GM18907 (cell line): ENCODE results near the gene CENPX.
"Not testable (repeated sequence)": the region's sequence is repeated elsewhere in the genome, so short reads cannot be mapped to it uniquely, and the experiment has no call there.

Source experiments
- ATAC-seq: cut with Tn5 transposase; IDR thresholded peaks from one replicate; pipeline ENCODE4 v1.9.1; 2021; ENCODE audit warnings: mild to moderate bottlenecking, moderate library complexity; ENCODE audit not compliant: unreplicated experiment

Gene CENPX

DNA sequence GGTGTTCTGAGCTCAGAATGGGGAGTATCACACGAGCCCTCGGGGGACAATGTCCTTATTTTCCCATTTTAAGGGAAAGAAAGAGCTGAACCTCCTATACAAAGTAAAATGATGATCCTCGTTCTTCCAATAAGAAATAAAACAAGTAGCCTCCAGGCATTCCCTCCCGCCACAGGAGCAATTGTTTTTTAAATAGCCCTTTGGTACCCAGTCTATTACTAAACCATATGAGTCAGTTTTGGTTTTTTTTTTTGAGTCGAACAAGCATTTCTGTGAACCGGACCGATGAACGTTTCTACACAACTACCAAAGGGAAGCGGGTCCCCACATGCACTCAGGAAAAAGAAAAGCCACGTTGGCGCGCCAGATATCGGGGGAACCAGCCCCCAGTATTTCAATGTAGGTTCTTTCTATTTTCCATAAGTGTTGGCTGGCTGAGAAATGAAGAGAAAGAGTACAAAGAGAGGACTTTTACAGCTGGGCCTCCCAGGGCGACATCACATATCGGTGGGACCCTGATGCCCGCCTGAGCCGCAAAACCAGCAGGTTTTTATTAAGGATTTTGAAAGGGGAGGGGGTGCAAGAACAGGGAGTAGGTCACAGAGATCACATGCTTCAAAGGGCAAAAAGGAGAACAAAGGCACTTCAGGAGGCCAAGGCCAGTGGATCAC lies 18.6 kb upstream of the CENPX start:
- ATAC-seq = no peak

DNA sequence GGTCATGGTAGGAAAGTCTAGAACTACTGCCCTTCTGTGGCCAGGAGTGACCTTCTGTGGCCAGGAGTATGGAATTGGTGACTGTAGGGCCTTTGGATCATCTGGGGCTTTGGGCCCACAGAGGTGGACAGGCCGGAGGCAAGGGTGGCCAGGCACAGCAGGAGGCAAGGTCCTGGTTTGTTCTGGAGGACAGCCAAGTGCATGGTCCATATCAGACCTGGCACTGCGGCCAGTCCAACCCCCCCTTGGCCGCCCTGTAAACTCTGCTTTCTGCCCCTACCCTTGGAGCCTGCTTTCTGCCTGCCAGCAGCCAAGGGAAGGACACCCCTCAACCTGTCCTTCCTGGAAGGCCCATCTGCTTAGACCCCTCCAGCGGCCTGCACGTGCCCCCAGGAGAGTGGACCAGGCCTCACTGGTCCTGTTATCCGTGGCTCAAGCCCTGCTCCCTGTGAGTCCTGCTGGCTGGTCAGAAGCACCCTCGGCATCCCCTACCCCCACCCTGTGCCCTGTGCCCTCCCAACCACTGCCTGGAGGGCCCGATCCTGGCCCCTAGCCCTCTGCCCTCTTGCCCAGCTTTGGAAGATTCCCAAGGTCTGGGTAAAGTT lies 17.1 kb upstream of the CENPX start:
- no peak for ATAC-seq

DNA sequence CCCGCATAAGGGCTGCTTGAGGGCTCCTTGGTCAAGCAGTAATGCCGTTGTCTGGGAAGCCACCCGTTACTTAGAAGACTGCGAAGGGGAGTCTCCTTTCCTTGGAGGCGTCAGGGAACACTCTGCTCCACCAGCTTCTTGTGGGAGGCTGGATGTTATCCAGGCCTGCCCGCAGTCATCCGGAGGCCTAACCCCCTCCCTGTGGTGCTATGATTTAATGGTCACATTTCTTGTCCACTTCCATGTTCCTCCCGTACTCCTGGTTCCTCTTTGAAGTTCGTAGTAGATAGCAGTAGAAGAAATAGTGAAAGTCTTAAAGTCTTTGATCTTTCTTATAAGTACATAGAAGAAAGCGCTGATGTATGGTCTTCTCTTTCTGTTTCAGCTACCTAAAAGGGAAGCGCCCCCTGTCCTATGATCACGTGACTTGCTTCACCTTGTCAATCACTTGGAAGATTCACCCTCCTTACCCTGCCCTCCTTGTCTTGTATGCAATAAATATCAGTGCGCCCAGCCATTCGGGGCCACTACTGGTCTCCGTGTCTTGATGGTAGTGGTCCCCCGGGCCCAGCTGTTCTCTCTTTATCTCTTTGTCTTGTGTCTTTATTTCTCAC lies 16.2 kb upstream of the CENPX start:
- not testable (repeated sequence) for ATAC-seq

DNA sequence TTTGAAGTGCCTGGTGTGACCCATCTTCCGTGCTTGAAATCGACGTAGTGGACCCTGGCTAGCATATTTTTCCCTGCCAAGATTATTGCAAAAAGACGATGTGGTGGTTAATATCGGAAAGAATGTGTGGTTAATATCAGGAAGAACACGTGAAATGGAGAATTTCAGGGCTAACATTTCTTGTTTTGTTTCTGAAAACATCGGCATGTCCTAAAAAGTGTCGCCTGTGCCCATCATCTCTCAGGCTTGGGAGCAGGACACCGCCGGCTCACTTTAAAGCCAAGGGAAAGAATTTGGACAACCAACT lies 15.2 kb upstream of the CENPX start:
- ATAC-seq = no peak

DNA sequence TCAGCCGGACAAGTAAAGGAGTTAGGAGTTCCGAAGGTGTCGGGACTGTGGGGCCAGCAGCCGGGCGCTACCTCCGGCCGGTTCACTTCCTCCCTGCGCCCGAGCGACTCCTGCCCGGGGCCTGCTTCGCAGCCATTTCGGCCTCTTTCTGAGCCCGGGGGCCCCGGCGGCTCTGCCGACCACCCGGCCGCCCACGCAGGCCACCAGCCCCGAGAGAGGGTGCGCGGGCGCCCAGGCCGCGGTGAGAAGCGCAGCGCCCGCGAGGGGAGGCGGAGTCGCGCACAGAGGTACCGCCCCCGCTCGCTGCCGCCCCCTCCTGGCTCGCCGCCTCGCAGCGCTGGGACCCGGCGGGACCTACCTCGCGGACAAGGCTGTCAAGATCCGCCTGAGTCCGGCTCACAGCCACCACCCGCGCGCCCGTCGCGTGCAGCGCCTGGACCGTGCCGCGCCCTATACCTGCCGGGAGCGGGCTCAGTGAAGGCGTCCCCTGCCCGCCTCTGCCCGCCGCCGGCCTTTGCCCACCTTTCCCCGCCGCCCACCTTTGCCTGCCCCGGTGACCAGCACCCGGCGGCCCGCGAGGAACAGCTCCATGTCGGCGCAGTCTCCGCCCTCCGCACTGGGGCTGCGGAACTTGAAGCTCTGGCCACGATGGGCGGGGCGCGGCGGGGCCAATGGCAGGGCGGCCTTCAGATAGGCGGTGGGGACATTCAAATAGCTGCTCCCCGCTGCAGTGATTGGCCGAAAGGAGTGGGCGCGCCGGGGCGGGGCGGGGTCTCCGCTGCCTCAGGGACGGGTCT lies 14.6 kb upstream of the CENPX start, which contains the start of gene DCXR:
Gene DCXR, minus strand, starts transcription at position 606 of the 797 bp plus-strand sequence. Its CDS starts 15 bp downstream, at position 591.
- peak; percentile 90 for ATAC-seq

DNA sequence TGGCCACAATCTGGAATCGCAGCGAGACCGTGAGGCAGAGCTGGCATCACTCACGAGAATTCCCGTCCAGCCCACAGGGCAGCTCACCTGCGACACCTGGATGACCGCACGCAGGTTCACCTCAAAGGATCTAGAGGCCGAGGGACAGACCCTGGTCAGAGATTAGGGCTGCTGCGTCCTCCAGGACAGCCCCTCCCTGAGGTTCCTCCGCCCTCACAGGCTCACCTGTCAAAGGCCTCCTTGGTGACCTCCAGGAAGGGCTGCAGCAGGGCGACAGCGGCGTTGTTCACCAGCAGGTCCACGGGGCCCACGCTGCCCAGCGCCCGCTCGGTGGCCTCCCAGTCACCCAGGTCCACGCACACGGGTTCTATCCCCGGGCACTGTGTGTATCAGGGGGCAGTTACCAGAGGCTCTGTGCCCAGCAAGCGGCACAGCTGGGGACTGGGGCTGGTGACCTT lies 14.0 kb upstream of the CENPX start:
- no peak for ATAC-seq

DNA sequence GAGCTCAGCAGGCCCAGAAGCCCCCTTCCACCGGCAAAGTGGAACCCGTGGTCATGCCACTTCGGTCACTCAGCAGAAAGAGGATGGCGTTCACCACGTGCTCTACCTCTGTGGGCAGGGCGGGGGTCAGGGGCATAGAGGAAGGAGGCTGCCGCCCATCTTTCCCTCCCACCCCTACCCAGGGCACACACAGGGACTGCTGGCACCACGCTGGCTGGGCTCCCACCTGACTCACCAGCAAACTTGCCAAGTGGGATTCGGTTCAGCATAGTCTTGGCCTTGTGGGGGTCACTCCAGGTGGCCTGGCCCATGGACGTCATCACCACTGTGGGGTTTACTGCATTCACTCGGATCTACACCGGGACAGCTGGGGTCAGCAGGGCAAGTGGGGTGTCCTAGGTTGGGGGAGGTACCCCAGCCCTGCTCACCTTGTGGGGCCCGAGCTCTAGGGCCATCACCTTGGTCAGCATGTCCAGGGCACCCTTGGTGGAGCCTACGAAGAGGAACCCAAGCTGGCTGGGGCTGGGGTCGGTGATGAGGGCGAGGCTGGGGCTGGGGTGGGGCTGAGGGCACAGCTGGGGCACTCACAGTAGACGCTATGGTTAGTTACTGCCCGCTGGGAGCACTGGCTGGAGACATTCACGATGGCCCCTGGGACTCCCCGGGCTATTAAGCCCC lies 13.4 kb upstream of the CENPX start:
- ATAC-seq = no peak

DNA sequence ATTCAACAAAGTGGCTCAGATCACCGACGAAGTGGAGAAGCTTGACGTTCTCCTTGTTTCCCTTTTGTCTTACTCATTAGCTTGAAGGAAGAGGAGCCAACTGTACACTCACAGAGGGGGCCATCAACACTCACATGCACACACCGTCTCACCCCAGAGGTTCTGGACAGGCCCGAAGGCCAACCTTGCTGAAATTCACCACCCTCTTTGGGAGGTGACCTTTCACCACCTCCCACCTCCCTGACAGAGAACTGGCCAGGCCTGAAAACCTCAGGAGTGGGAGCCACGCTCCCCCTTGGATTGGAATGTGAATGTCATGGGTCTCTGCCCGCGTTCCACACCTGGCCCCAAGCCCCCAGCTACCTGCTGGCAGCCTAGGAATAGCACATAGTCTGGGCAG lies 12.8 kb upstream of the CENPX start:
- ATAC-seq = no peak

DNA sequence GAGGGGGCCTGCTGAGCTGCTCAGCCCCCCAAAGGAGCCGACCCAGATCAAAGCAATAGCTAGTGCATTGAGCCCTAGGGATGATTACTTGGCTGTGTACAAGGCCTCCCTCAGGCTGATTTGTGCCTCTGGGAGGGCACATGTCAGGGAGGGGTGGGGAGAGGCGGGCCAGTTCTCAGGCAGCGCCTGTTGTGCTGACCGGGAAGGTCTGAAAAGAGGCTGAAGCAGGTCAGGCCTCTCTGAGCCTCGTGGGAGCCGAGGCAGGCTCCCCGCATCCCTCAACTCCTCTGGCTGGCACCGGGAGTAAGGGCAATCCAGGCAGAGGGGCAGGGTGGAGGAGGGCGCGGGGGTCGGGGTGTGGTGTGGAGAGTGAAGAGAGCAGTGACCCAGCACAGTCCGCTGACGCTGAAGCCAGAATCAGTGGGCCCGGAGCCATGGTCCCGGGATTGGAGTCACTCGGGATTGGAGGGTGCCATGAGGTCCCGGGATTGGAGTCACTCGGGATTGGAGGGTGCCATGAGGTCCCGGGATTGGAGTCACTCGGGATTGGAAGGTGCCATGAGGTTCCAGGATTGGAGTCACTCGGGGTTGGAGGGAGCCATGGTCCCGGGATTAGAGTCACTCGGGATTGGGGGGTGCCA lies 11.8 kb upstream of the CENPX start:
- ATAC-seq = no peak

DNA sequence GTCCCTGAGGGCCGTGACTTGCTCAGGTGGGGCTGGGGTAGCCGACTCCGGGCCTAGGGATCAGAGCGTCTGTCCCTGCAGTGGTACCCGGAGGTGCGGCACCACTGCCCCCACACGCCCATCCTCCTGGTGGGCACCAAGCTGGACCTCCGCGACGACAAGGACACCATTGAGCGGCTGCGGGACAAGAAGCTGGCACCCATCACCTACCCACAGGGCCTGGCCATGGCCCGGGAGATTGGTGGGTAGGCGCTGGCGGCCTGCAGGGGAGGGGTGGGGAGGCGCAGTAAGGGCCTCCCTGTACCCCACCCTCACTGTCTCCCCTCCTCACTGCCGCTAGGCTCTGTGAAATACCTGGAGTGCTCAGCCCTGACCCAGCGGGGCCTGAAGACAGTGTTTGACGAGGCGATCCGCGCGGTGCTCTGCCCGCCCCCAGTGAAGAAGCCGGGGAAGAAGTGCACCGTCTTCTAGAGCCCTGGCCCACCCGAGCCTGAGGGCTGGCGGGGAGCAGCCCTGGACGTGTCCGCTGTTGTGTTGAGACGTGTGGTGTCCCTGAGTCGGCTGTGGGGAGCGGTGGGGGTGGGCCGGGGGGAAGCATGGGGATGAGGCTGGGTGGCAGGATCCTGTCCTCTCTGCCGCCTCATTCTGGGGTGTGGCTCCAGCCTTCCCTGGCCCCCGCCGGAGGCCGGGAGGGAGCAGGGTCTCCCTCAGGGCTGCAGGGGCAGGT lies 10.8 kb upstream of the CENPX start:
- no peak for ATAC-seq

DNA sequence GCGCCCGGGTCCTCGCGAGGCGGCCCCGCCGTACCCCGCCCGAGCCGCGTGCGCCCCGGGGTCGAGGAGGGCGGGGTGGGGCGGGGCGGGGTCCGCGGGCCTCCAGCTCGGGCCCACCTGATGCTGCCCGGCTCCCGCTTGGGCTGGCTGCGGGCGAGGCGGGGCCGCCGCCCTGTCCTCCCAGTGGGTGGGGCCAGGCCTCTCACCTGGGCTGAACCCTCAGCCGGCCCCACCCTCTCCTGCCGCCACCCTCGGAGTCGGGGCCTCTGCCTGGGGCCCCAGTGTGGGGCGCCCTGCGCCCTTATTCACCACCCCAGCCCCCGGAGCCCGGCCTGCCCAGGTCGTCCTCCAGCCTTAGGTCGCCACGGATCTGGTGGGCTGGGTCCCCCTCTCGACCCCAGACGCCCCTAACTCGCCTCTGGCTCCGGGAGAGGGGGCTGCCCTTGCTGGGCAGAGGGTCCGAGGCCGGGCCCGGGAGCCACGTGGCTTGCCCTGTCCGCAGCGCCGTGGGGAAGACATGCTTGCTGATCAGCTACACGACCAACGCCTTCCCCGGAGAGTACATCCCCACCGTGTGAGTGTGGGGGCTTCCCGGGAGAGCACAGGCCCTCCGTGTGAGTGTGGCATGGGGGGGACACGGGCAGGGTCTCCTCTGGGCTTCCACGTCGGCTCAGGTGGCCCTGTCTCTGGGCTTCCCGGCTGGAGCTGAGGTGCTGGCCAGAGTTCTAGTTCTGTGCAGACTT lies 9.4 kb upstream of the CENPX start:
- no peak for ATAC-seq

DNA sequence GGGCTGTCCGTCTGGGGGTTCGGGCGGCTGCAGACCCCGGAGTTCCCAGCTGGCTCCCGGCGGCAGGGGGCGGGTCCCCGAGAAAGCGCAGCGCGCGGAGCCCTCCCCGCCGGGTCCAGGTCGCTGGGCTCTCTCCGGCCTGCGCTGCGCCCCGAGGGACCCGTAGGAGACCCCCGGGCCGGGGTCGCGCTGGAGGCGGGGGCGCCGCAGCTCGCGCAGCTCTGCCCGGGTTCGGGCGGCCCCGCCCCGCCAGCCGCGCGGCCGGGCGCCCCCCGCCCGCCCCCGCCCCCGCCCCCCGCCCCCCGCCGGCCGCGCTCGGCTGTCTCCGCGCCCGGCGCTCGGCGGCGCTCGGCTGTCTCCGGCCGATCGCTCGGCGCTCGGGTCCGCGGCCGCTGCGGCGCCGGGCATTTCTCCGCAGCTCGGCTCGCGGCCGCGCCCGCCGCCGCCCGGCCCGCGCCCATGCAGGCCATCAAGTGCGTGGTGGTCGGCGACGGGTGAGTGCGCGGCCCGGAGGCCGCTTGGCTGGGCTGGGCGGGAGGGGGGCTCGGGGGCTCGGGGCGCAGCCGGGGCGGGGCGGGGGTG lies 8.7 kb upstream of the CENPX start, which contains the start of gene RAC3:
Gene RAC3, plus strand, starts transcription at position 376 of the 582 bp plus-strand sequence. Its CDS starts 84 bp downstream, at position 460.
- ATAC-seq = no peak

DNA sequence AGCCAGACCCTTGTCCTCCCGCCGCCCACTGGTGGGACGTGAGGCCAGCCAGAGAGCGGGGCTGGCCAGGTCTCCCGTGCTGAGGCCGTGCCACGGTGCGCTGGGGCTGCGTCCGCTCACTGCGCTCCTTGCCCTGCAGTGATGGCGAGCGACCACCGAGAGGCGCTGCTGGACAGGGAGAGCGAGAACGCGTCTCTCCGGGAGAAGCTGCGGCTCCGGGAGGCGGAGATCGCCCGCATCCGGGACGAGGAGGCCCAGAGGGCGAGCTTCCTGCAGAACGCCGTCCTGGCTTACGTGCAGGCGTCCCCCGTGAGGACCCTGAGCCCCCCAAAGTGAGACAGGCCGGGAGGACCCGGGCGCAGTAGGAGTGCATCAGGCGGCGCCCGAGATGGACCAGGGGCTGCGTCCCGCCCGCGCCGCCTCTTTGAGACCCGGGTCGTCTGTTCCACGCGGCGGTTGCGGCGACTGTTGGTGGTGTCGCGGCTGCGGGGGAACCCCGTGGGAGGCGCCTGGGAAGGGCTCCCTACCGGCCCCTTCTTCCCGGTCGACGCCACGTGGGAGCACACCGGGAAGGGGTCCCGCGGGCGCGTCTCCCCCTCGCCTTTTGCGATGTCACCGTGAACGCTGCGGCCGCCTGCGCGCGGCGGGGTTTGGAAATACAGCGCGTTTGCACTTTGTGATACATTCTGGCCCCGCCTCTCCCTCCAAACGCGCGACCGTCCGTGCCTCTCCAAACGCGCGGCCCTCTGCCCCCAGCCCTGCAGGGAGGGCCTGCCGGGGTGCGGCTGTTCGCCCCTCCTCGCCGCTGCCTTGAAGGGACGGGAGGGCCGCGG lies 8.0 kb upstream of the CENPX start:
- ATAC-seq = no peak

DNA sequence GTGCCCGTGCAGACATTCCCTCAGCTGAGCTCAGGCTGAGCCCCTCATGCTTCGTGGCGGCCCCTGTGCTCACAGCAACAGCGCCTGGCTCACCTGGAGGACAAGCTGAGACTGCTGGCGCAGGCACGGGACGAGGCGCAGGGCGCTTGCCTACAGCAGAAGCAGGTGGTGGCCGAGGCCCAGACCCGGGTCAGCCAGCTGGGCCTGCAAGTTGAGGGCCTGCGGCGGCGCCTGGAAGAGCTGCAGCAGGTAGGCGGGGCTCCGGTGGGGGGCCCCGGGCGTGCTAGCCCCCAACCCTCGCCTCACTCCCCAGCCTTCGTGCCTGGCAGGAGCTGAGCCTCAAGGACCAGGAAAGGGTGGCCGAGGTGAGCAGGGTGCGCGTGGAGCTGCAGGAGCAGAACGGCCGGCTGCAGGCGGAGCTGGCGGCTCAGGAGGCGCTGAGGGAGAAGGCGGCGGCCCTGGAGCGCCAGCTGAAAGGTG lies 7.4 kb upstream of the CENPX start:
- ATAC-seq = no peak

DNA sequence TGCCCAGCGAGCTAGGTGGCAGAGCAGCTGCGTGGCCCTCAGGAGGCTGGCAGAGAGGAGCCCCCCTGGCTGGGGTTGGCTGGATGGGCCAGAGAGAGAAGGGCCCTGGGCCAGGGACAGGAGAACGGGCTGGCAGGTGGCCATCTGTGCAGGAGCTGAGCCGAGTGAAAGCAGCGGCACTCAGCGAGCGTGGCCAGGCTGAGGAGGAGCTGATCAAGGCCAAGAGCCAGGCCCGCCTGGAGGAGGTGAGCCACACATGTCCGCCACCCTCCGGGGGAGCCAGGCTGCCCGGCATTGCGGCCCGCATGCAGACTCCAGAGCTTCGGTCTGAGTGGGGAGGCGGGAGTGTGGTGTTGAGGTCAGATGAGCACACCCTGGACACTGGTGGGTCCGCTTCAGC lies 6.7 kb upstream of the CENPX start:
- no peak for ATAC-seq

DNA sequence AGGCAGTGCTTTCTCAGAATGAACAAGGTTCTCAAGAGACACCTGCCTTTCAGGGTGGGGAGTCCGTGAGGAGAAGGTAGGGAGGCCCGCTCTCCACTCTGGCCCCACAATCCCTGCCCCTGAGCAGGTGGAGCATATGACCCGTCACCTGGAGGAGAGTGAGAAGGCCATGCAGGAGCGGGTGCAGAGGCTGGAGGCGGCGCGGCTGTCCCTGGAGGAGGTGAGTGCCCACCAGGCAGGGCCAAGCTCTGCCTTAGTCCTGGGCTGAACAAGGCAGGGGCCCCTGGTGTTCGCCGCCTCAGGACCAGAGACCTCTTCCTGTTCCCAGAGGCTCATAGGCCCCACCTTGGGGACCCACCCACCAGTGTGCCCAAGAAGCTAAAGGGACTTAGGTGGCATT lies 6.3 kb upstream of the CENPX start:
- no peak for ATAC-seq

DNA sequence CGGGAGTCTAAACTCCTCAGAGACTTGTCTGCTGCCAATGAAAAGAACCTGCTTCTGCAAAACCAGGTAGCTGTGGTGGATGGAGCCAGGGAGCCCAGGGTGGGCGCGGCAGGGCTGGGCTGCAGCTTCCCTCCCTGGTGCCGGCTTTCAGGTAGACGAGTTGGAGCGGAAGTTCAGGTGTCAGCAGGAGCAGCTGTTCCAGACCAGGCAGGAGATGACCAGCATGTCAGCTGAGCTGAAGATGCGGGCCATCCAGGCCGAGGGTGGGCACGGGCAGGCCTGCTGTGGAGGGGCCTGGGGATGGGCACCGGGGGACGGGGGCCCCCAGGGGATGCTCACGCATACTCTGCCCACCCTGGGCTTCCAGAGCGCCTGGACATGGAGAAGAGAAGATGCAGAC lies 5.6 kb upstream of the CENPX start:
- no peak for ATAC-seq
